Measurements from ENCODE around the gene UBE2G2. TPM values are rescaled to one million over a fixed set of nuclear protein-coding genes. Genes with fewer than 3 reads are reported as not detected.

UBE2G2 gene
- polyA plus RNA-seq, 1 donor (not counting 4 experiments of a cell fraction or from before 2014, with no cell fraction given): 106 TPM

DNA sequence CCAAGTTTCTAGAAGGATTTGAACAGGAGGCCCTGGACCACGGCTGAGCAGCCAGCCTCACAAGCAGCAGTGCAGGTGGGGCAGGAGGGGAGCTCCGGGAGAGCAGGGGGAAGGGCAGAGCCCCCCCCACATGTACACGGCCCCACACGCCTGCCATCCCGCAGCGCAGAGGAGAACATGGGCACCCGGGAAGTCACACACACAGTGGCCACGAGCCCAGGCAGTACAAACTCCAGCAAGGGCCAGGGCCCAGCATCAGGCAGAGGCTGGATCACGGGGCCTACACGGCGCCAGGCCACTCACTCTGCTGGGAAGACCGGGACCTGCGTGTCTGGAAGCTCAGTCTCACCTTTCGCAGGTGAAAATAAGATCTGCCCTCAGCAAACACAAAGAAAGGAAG lies 11.0 kb upstream of the UBE2G2 start:
- Histone ChIP-seq H3K9me3 (ENCODE audit: control insufficient read depth, low read depth, low read length) (no peaks in the 10 kb centered on the region), H3K9me1 (ENCODE audit: control insufficient read depth, extremely low read depth, insufficient read depth, low read length) (no peaks in the 10 kb centered on the region), H3K4me3 (ENCODE audit: control insufficient read depth in 2 of 3, extremely low read depth in 1 of 3, insufficient read depth in 2 of 3, low read depth in 1 of 3, low read length in 3 of 3) (no peak overlapping the region), H3K36me3 (ENCODE audit: control insufficient read depth in 2 of 2, extremely low read depth in 1 of 2, insufficient read depth in 2 of 2, low read length in 2 of 2) (peaks cover 13 to 19% of the 10 kb centered on the region in 2 experiments), H3K9ac (ENCODE audit: control insufficient read depth, extremely low read depth, insufficient read depth, low read length) (no peak overlapping the region), H3K4me1 (ENCODE audit: control insufficient read depth, extremely low read depth, insufficient read depth, low read length) (peaks cover 7% of the 10 kb centered on the region), H3K27me3 (ENCODE audit: control insufficient read depth, extremely low read depth, insufficient read depth, low read length) (no peaks in the 10 kb centered on the region), H3K79me2 (ENCODE audit: control insufficient read depth, insufficient read depth, low read length) (peaks cover 68% of the 10 kb centered on the region), H4K20me1 (ENCODE audit: control insufficient read depth, extremely low read depth, insufficient read depth, low read length) (peaks cover 31% of the 10 kb centered on the region), H3K27ac (ENCODE audit: control insufficient read depth, insufficient read depth, low read length) (no peak overlapping the region), H2AFZ (ENCODE audit: control insufficient read depth, low read length) (no peak overlapping the region), H3K4me2 (ENCODE audit: control insufficient read depth, extremely low read depth, insufficient read depth, low read depth, low read length) (no peak overlapping the region)
- TF ChIP-seq, protein P1, sequence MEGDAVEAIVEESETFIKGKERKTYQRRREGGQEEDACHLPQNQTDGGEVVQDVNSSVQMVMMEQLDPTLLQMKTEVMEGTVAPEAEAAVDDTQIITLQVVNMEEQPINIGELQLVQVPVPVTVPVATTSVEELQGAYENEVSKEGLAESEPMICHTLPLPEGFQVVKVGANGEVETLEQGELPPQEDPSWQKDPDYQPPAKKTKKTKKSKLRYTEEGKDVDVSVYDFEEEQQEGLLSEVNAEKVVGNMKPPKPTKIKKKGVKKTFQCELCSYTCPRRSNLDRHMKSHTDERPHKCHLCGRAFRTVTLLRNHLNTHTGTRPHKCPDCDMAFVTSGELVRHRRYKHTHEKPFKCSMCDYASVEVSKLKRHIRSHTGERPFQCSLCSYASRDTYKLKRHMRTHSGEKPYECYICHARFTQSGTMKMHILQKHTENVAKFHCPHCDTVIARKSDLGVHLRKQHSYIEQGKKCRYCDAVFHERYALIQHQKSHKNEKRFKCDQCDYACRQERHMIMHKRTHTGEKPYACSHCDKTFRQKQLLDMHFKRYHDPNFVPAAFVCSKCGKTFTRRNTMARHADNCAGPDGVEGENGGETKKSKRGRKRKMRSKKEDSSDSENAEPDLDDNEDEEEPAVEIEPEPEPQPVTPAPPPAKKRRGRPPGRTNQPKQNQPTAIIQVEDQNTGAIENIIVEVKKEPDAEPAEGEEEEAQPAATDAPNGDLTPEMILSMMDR (optimal IDR thresholded peaks at IDR 0.05 in 1 of 3, IDR thresholded peaks at IDR 0.05 in 1 of 3, conservative IDR thresholded peaks at IDR 0.05 in 1 of 3; ENCODE audit: extremely low read depth in 1 of 3, insufficient read depth in 2 of 3, low read length in 3 of 3): no peak
- no peak for TF ChIP-seq EZH2 (IDR thresholded peaks at IDR 0.05; ENCODE audit: low read length)
- no peak for DNase-seq (ENCODE audit: low read depth, low spot score)
- no peak for FAIRE-seq
- dilution Hi-C loops (cut with MboI; ENCODE audit: extremely low pct_ligation_motif_present, low sequenced_read_pairs): no loop called here

DNA sequence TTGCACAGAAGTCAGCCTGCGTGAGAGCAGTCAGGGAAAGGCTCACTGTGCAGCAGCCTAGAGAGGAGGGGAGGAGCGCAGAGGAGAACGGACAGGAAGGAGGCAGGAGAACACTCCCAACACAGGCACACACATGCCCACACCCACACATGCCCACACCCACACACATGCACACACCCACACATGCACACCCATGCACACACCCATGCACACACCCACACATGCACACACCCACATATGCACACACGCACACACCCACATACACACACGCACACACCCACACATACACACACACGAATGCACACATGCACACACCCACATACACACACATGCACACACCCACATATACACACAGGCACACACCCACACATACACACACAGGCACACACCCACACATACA lies 9.2 kb upstream of the UBE2G2 start:
- no peak overlapping the region for H3K9ac ChIP-seq (ENCODE audit: control insufficient read depth, extremely low read depth, insufficient read depth, low read length)
- TF ChIP-seq, protein P1 (optimal IDR thresholded peaks at IDR 0.05 in 1 of 3, IDR thresholded peaks at IDR 0.05 in 1 of 3, conservative IDR thresholded peaks at IDR 0.05 in 1 of 3; ENCODE audit: extremely low read depth in 1 of 3, insufficient read depth in 2 of 3, low read length in 3 of 3): no peak
- no peak for TF ChIP-seq EZH2 (IDR thresholded peaks at IDR 0.05; ENCODE audit: low read length)
- no peaks in the 10 kb centered on the region for H3K27me3 ChIP-seq (ENCODE audit: control insufficient read depth, extremely low read depth, insufficient read depth, low read length)
- H3K9me3 ChIP-seq (ENCODE audit: control insufficient read depth, low read depth, low read length): no peaks in the 10 kb centered on the region
- no peak for DNase-seq (ENCODE audit: low read depth, low spot score)
- H2AFZ ChIP-seq (ENCODE audit: control insufficient read depth, low read length): no peak overlapping the region
- H3K4me1 ChIP-seq (ENCODE audit: control insufficient read depth, extremely low read depth, insufficient read depth, low read length): peaks cover 7% of the 10 kb centered on the region
- H3K9me1 ChIP-seq (ENCODE audit: control insufficient read depth, extremely low read depth, insufficient read depth, low read length): no peaks in the 10 kb centered on the region
- H3K27ac ChIP-seq (ENCODE audit: control insufficient read depth, insufficient read depth, low read length): no peak overlapping the region
- no peak for FAIRE-seq
- peaks cover 54% of the 10 kb centered on the region for H3K79me2 ChIP-seq (ENCODE audit: control insufficient read depth, insufficient read depth, low read length)
- H3K36me3 ChIP-seq (ENCODE audit: control insufficient read depth in 2 of 2, extremely low read depth in 1 of 2, insufficient read depth in 2 of 2, low read length in 2 of 2): peaks cover 24 to 28% of the 10 kb centered on the region in 2 experiments
- H3K4me3 ChIP-seq (ENCODE audit: control insufficient read depth in 2 of 3, extremely low read depth in 1 of 3, insufficient read depth in 2 of 3, low read depth in 1 of 3, low read length in 3 of 3): no peak overlapping the region
- no peak overlapping the region for H3K4me2 ChIP-seq (ENCODE audit: control insufficient read depth, extremely low read depth, insufficient read depth, low read depth, low read length)
- dilution Hi-C loops (cut with MboI; ENCODE audit: extremely low pct_ligation_motif_present, low sequenced_read_pairs): no loop called here
- H4K20me1 ChIP-seq (ENCODE audit: control insufficient read depth, extremely low read depth, insufficient read depth, low read length): peaks cover 23% of the 10 kb centered on the region
